Cardiac fibroblast (primary cell): ENCODE results near the gene PRRT1.
A peak's percentile ranks its signal among the peaks of the same experiment; 100 is the strongest.

Experiments used
- DNase-seq, 2 donors: peaks; one replicate each; pipeline versions ENCODE4 v3.0.0 to v3.0.0-alpha.2; 2010; ENCODE audit warnings: low read depth in 2 of 2
- H3K4me3 ChIP-seq, 2 donors: replicated peaks in 1 of 2; 1 replicate in 1 of 2; 2 replicates in 1 of 2; pipeline ENCODE4 v1.5.1; 2011; ENCODE audit warnings: low read depth in 2 of 2, low read length in 2 of 2, mild to moderate bottlenecking in 2 of 2, moderate library complexity in 1 of 2
- CTCF ChIP-seq: IDR thresholded peaks from one replicate; pipeline ENCODE4 v1.5.1; 2011; ENCODE audit warnings: low read depth, mild to moderate bottlenecking, low read length, inconsistent platforms

The PRRT1 gene

DNA sequence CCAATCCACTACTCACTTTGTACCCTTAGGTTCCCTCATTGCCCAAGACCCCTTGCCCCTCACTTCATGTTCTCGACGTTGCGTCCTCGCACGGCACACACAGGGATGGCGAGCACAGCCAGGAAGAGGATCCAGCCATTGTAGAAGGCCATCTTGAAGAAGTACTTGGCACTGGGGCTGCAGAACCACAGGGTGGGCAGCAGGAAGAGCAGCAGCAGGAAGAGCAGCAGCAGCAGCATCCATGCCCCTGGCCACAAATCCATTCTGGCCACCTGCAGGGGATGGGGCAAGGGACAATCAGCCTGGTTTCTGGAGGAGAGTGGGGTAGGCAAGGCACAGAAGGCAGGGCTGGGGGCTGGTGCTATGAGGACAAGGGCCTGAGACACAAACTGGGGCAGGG, 19.5 kb upstream of the PRRT1 start:
- no peak overlapping the region for H3K4me3 ChIP-seq
- DNase-seq: no peak

GRCh38 chr6:32170294-32170693, 18.6 kb upstream of the PRRT1 start:
- TF ChIP-seq CTCF: no peak
- no peak overlapping the region for H3K4me3 ChIP-seq
- DNase-seq: no peak

More for the DNA sequence above, 19.5 kb upstream of the PRRT1 start:
- no peak for TF ChIP-seq CTCF

DNA sequence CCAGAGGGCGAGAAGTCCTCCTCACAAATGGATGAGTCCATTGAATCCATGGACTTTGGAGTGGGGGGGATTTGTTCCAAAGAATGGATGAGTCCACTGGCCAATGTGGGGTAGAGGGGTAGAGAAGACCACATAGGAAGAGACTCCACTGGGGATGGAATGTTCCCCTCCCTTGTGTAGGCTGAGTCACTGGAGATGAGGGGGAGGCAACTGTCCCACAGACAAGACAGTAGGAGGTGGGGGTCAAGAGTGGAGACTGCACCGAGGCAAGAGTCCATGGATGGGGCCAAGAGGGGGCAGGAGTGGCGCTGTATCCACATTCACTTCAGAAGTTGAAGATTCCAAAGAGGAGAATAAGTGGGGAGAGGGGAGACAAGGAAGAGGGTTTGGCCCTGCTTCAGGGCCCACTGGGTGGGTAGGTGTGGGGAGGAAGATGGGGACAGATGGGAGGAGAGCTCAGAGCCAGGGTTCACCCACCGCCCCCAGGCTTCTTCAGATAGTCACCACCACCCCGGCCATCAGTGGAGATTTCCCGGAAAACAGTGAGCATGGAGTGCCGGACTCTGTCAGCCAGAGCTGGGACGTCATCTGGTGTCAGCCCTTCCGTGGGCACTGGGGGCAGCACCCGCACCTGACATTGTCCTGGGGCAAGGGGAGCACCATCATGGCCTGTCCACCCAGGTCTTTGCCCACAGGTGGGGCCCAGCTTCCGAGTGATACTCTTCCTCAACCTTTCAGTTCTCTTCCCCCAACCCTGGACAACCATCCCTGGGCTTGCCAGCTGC, 17.3 kb upstream of the PRRT1 start:
- DNase-seq: peak in 1 of 2 donors; percentile 19
- no peak for TF ChIP-seq CTCF
- H3K4me3 ChIP-seq: no peak overlapping the region

DNA sequence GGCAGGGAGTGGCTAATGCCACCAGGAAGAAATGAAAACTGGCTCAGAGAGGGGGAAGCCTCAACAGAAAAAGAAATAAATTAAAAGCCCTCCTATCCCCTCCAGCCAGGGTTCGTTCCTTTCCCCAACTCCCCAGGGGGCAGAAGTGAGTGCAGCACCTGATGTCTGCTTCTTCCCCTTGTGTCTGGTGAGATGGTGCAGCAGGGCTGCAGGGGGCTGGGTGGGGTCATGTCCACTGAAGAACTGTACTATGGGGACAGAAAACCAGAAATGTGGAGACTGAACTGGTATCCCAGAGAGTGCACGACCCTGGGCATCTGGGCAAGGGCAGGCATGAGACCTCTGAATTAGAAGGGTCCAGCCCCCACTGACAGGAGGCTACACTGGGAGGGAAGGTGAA, 16.6 kb upstream of the PRRT1 start:
- DNase-seq: no peak
- no peak overlapping the region for H3K4me3 ChIP-seq
- no peak for TF ChIP-seq CTCF

GRCh38 chr6:32167761-32168262, 16.1 kb upstream of the PRRT1 start:
- TF ChIP-seq CTCF: no peak
- DNase-seq: no peak
- H3K4me3 ChIP-seq: no peak overlapping the region

- H3K4me3 ChIP-seq: no peak overlapping the region
- DNase-seq: no peak
- no peak for TF ChIP-seq CTCF
Observed at GRCh38 chr6:32167154-32167760, 15.5 kb upstream of the PRRT1 start.
